Breast epithelium (tissue), 4 donors: Measurements from ENCODE around the gene KIF21B. TPM values are rescaled to one million over a fixed set of nuclear protein-coding genes. Genes with fewer than 3 reads are reported as not detected.

ENCODE experiments used
- DNase-seq, 2 donors: peaks; one replicate each; pipeline ENCODE4 v3.0.0-alpha.2; 2019; ENCODE audit warnings: low spot score in 2 of 2
- H3K27ac ChIP-seq, 2 donors: fragments of 200-600 bp; sonication (generic) in 1 of 2; one replicate each; pipeline ENCODE4 v1.5.1; 2016 to 2019; ENCODE audit warnings: mild to moderate bottlenecking in 1 of 2
- H3K27me3 ChIP-seq, 2 donors: fragments of 200-600 bp; sonication (generic) in 1 of 2; one replicate each; pipeline versions ENCODE4 v1.5.1 to v1.6.0; 2017 to 2019; ENCODE audit warnings: control low read depth in 1 of 2, mild to moderate bottlenecking in 1 of 2
- H3K36me3 ChIP-seq: fragments of 200-600 bp; one replicate; pipeline ENCODE4 v1.5.1; 2019
- H3K4me1 ChIP-seq, 2 donors: fragments of 200-600 bp; sonication (generic); one replicate each; pipeline ENCODE4 v1.5.1; 2016 to 2019; ENCODE audit warnings: control low read depth in 1 of 2
- H3K4me3 ChIP-seq, 3 donors: fragments of 200-600 bp; sonication (generic); 1 replicate in 2 of 3; 2 replicates in 1 of 3; pipeline ENCODE4 v1.5.1; 2016 to 2019; ENCODE audit warnings: mild to moderate bottlenecking in 3 of 3, moderate library complexity in 2 of 3
- H3K9me3 ChIP-seq, 2 donors: fragments of 200-600 bp; sonication (generic) in 1 of 2; one replicate each; pipeline ENCODE4 v1.5.1; 2016 to 2019; ENCODE audit warnings: control low read depth in 1 of 2
- CTCF ChIP-seq, 3 donors: fragments of 450-650 bp; IDR thresholded peaks; one replicate each; pipeline ENCODE4 v1.5.1; 2016 to 2017; ENCODE audit warnings: antibody characterized with exemption in 3 of 3, mild to moderate bottlenecking in 3 of 3, moderate library complexity in 3 of 3
- POLR2A ChIP-seq: fragments of 450-650 bp; IDR thresholded peaks from one replicate; pipeline ENCODE4 v1.6.1; 2016; ENCODE audit warnings: antibody characterized with exemption, mild to moderate bottlenecking, moderate library complexity
- POLR2AphosphoS5 ChIP-seq, 3 donors: sonication (generic); formaldehyde crosslinking; IDR thresholded peaks; one replicate each; pipeline ENCODE4 v1.6.1; 2017; ENCODE audit warnings: antibody characterized with exemption in 3 of 3
- intact Hi-C: fragments of 100-400 bp; cut with DNase I; formaldehyde crosslinking; loops from one replicate; pipeline ENCODE4 v1.15.1; 2023; ENCODE audit warnings: low total_unique reads
- total RNA-seq, 3 donors: library from RNA; depleted of rRNA; stranded (reverse); fragments of >200 nt; gene quantifications; one replicate each; pipeline ENCODE4 v1.1.0, GENCODE V29; 2016

The KIF21B gene
- total RNA-seq, 3 donors from 2014 or later: 0.96 to 2.6 (median 1.3) TPM

GRCh38 chr1:201004154-201004553, 19.4 kb downstream of the KIF21B start:
- Histone ChIP-seq H3K4me1 (no peaks in the 10 kb centered on the region), H3K27ac (no peak overlapping the region), H3K27me3 (no peaks in the 10 kb centered on the region), H3K4me3 (no peak overlapping the region), H3K9me3 (no peaks in the 10 kb centered on the region), H3K36me3 (no peaks in the 10 kb centered on the region)
- intact Hi-C loops: no loop called here
- no peak for DNase-seq
- TF ChIP-seq CTCF (IDR thresholded peaks at IDR 0.05) (no peak), POLR2AphosphoS5 (IDR thresholded peaks at IDR 0.05) (no peak), POLR2A (no peak)

- TF ChIP-seq POLR2AphosphoS5 (IDR thresholded peaks at IDR 0.05) (no peak), POLR2A (no peak), CTCF (IDR thresholded peaks at IDR 0.05) (no peak)
- intact Hi-C loops: no loop called here
- DNase-seq: no peak
- H3K27ac ChIP-seq: no peak overlapping the region
- H3K4me1 ChIP-seq: no peaks in the 10 kb centered on the region
- no peaks in the 10 kb centered on the region for H3K9me3 ChIP-seq
- H3K36me3 ChIP-seq: no peaks in the 10 kb centered on the region
- H3K4me3 ChIP-seq: no peak overlapping the region
- H3K27me3 ChIP-seq: no peaks in the 10 kb centered on the region
These were observed 21.0 kb downstream of the KIF21B start for GRCh38 chr1:201002510-201002909.

- TF ChIP-seq POLR2A (no peak), CTCF (IDR thresholded peaks at IDR 0.05) (no peak), POLR2AphosphoS5 (IDR thresholded peaks at IDR 0.05) (no peak)
These were observed 21.6 kb downstream of the KIF21B start for GRCh38 chr1:201001962-201002361.

GRCh38 chr1:201000391-201000790, 23.1 kb downstream of the KIF21B start:
- no peak for DNase-seq

More at GRCh38 chr1:201001962-201002361, 21.6 kb downstream of the KIF21B start:
- Histone ChIP-seq H3K4me3 (no peak overlapping the region), H3K9me3 (no peaks in the 10 kb centered on the region), H3K27ac (no peak overlapping the region), H3K27me3 (no peaks in the 10 kb centered on the region), H3K36me3 (no peaks in the 10 kb centered on the region), H3K4me1 (no peaks in the 10 kb centered on the region)
- DNase-seq: peak in 1 of 2 donors; percentile 76
- intact Hi-C loops: no loop called here

GRCh38 chr1:200999667-201000066, 23.8 kb downstream of the KIF21B start:
- intact Hi-C loops: no loop called here
- Histone ChIP-seq H3K4me1 (no peaks in the 10 kb centered on the region), H3K4me3 (no peak overlapping the region), H3K9me3 (no peaks in the 10 kb centered on the region), H3K36me3 (no peaks in the 10 kb centered on the region), H3K27me3 (no peaks in the 10 kb centered on the region), H3K27ac (no peak overlapping the region)
- TF ChIP-seq POLR2A (no peak), POLR2AphosphoS5 (IDR thresholded peaks at IDR 0.05) (no peak), CTCF (IDR thresholded peaks at IDR 0.05) (no peak)
- no peak for DNase-seq

More at GRCh38 chr1:201000391-201000790, 23.1 kb downstream of the KIF21B start:
- no peaks in the 10 kb centered on the region for H3K36me3 ChIP-seq
- intact Hi-C loops: no loop called here
- H3K27me3 ChIP-seq: no peaks in the 10 kb centered on the region
- no peaks in the 10 kb centered on the region for H3K9me3 ChIP-seq
- no peaks in the 10 kb centered on the region for H3K4me1 ChIP-seq
- H3K27ac ChIP-seq: no peak overlapping the region
- no peak overlapping the region for H3K4me3 ChIP-seq
- TF ChIP-seq POLR2A (no peak), POLR2AphosphoS5 (IDR thresholded peaks at IDR 0.05) (no peak), CTCF (IDR thresholded peaks at IDR 0.05) (no peak)
